Left renal cortex interstitium (tissue), 4 donors: ENCODE measurements around the gene GAL3ST1. TPM values are rescaled to one million over a fixed set of nuclear protein-coding genes. Genes with fewer than 3 reads are reported as not detected.

Source experiments
- DNase-seq, 4 donors: peaks; one replicate each; pipeline ENCODE4 v3.0.0-alpha.2; 2013; ENCODE audit warnings: low read depth in 4 of 4, low spot score in 2 of 4, missing footprints in 1 of 4
- polyA plus RNA-seq, 4 donors: library from polyadenylated mRNA; unstranded; fragments of 120-200 nt; gene quantifications; one replicate each; pipeline ENCODE4 v1.2.1, GENCODE V29; 2013; ENCODE audit not compliant: insufficient read length in 4 of 4

The GAL3ST1 gene
- polyA plus RNA-seq, 4 donors, result 24.9 to 41.0 (median 35.6) TPM

DNA sequence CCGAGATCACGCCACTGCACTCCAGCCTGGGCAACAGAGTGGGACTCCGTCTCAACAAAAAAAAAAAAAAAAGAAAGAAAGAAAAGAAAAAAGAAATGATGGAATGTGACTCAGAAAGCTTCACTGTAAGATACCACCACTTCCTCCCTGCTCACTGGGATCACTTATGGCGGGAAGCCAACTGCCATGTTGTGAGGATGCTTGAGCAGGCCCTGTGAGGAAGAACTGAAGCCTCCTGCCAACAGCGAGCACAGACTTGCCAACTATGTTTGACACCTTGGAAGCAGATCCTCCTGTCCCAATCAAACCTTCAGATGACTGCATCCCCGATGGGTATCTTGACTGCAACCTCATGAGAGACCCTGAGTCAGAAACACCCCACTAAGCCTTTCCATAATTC is 36.2 kb downstream of the GAL3ST1 start:
- DNase-seq, result no peak

DNA sequence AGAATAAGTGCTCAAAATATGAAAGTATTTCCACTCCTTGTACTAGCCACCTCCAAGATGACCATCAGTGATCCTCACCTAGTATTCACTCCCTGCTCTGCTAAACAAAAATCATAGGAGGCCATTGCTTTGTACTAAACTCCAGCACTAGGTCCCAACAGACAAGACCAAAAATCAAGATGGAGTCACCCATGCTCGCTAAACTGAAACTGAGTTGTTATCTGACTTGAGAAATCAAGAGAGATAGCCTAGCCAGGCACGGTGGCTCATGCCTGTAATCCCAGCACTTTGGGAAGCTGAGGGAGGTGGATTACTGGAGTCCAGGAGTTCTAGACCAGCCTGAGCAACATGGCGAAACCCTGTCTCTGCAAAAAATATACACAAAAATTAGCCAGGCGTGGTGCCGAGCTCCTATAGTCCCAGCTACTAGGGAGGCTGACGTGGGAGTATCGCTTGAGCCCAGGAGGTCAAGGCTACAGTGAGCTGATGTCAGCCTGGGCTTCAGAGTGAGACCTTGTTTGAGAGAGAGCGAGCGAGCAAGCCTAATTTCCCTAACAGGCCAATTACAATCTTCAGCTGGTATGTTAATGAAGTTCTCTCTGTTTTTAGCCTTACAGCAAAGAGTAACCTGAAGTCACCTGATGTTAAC is 37.3 kb downstream of the GAL3ST1 start:
- DNase-seq, result no peak

DNA sequence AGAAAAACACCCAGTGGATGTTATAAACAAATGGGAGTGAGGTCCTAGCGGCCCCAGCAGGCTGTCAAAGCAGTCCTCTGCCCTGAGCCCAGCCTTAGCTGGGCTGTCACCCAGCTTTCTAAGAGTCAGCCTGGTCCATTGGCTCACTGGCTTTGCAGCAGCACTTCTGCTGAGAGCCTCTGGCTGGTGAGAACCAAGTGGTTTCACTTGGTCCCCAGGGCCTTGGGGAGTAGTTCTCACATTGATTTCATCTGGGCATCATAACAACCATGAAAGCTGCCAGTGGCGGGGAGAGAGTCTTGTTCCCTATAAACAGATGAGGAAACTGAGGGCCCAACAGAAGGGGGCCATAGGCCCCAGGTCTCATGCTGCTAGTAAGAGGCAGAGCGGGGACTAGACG is 39.3 kb downstream of the GAL3ST1 start:
- no peak for DNase-seq

DNA sequence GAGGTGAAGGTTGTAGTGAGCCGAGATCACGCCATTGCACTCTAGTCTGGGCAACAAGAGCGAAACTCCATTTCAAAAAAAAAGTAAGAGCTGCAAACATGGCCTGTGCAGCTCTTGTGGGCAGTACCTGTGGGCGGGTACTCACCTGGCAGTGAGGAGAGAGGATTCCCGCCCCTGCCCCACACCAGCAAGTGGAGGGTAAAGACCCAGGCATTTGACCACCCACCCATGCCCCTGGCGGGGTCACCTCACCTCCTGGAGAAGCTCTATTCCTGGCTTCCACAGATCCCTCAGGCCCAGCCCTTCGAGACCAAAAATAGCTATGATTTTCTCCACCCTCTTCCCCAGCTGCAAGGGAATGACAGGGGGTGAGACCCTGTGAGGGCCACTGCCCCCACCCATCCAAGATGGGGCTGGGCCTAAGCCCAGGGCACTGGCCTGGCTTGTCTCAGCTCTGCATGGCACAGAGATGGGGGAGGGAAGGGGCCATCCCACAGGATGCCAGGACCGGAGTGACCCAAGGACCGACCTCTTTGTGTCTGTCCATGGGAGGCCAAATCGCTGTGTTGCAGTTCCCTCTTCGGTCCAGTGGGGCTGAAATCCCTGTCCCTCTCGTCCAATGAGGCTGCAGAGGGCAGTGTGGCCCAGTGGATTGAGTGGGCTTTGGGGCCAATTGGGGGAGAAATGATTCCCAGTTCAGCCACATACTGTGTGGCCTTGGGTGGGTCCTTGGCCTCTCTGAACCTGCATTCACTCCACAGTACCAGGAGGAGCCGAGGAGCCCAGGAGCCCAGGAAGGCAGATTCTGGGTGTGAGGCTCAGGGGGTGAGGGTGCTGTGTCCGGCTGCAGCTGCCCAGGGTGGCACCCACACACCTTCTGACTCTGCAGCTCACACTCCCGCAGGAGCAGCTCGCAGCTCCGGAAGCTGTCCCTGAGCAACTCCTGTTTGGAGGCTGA is 42.5 kb downstream of the GAL3ST1 start:
- no peak for DNase-seq

DNA sequence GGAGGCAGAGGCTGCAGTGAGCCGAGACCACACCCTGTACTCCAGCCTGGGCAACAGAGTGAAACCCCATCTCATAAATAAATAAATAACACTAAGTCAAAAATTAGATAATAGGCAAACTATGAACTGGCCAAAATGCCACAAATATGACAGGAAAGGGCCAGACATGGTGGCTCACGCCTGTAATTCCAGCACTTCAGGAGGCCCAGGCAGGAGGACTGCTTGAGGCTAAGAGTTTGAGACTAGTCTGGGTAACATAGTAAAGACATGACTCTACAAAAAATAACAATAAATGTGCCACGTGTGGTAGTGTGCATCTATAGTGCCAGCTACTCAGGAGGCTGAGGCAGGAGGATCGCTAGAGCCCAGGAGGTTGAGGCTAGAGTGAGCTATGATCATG is 47.8 kb downstream of the GAL3ST1 start:
- no peak for DNase-seq

DNA sequence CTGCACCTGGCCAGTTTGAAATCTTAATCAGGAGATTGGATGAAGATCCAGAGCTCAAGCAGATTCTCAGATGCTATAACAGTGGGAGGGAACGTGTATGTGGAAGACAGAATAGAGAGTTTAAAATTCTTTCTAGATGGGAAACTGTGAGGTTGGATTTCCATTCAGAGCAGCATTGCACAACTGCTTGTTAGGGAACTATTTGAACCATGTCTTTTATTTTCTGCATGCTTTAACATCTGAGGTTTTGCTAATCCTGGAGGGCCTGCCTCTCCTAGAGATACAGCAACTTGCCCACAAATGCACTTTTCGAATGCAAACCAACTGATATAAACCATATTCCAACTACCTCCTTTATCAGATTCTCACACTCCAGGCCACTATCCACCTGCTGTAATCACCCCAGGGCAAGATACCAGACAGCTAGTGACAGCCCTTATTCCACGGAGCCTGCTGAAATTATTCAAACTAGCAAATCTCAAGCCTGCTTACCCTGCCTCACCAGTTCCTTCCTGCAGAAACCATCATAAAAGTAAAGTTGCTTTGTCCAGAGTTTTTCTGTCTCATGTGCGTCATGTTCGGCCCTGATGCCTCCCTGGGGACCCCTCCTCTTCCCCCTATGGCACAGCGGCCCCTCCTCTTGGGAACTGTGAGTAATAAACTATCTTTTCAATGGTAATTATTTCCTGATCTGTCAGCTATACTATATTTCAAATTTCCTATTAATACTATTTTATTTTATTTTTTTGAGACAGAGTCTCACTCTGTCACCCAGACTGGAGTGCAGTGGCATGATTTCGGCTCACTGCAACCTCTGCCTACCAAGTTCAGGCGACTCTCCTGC is 50.6 kb downstream of the GAL3ST1 start:
- no peak for DNase-seq

DNA sequence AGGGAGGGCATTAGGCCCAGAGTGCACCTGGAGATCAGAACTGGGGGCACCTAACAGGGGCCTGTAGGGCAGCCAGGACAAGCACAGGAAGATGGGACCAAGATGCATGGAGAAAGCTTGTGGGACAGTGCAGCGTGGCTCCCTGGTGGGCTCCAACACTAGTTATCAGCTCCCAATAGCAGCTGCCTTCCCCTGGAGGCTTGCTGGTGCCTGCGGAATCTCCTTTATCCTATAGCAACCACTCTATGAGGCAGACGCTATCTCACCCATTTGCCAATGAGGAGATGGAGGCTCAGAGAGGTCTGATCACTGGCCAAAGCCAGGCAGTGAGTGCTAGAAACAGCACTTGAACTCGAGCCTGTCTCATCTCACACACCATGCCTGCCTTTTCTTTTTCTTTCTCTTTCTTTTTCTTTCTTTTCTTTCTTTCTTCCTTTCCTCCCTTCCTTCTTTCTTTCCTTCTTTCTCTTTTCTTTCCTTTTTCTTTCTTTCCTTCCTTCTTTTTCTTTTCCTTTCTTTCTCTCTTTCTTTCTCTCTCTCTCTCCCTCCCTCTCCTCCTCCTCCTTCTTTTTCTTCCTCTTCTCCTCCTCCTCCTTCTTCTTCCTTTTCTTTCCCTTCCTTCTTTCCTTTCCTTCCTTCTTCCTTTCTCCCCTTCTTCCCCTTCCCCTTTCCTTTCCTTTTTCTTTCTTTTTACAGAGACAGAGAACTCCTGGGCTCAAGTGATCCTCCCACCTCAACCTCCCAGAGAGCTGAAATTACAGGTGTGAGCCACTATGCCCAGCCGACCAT is 52.9 kb downstream of the GAL3ST1 start:
- DNase-seq, result no peak

DNA sequence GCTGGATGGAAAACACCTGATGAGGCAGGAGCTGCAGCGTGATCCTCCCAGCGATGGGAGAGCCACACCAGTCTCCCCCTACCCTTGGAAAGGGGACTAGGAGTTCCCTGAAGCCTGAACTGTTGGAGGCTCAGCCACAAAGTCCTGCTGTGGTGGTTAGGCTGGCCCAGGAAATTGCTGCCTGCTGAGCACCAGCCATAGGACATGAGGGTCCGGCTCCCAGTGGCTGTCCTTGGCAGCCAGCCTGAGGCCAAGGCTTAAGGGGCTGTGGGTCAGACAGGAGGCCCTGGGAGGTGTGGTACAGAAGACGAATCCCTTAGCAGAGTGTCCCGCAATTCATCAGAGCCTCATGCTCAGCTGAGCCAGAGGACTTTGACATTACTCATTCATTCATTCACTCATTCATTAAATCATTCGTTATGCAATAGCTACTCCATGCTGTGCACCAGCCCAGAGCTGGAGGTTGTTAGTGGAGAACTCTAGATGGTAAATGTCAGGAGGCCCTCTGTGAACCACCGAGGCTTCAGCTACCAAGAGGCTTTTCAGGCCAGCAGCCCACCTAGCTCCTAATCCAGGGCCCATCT is 54.5 kb downstream of the GAL3ST1 start:
- DNase-seq, result no peak

DNA sequence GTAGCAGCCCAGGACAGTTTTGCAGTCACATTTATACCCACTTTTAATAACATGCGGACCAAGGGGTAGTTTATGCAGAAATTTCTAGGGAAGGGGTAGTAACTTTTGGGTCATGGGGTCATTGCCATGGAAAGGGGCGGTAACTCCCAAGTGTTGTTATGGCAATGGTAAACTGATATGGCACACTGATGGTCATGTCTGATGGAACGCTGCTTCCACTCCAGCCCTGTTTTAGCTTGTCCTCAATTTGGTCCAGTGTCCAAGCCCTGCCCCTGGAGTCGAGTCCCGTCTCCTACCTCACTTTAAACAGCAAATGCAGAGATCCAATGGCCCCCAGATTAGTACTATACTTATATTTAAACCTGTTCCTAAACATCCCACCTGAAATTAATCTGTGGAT is 57.7 kb downstream of the GAL3ST1 start:
- DNase-seq, result no peak

DNA sequence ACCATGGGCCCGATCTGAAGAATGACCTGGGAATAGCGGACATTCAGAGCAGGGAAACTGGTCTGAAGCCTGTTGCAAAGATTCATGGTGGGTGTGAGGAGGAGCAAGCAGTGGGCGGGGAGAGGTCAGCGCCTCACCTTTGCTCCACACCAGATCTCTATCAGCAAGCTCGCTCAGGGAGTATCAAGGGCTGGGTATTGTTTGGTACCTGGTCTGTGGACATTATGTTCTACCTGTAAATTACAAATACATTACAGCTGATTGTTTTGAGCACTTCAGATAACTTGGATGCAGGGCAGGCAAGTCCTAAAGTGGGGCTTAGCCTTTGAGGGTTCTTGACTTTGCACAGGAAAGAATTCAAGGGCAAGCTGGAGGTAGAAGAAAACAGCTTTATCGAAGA is 58.2 kb downstream of the GAL3ST1 start:
- no peak for DNase-seq

DNA sequence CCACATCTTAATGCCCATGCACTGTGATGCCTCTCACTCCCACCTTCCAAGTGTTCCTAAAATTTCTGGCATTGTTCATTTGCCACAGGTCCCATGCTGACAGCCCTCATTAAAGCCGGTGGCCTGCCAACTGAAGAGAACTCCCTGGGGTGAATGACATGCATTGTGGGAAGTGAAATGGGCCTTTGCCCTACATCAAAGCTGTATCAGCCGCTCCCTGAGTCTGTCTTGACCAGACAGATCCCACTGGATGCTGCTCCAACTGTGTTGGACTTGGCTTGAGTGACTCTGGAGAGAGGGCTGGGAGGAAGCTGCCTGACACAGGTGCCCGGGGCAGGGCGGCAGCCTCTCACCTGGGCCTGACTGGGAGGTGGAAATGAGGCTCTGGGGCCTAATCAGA is 60.2 kb downstream of the GAL3ST1 start:
- DNase-seq, result no peak

DNA sequence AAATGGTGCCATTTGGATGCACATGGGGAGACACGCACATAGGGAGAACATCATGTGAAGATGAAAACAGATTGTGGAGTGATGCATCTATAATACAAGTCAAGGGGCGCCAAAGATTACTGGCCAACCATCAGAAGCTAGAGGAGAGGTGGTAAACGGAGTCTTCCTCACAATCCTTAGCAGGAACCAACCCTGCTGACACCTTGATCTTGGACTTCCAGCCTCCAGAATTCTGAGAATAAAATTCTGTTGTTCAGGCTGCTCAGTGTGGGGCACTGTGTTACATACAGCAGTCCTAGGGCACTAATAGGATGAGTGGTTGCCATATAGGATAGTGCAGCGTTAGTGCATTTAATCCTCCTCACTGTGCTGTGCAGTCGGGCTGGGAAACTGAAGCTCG is 61.0 kb downstream of the GAL3ST1 start:
- no peak for DNase-seq

DNA sequence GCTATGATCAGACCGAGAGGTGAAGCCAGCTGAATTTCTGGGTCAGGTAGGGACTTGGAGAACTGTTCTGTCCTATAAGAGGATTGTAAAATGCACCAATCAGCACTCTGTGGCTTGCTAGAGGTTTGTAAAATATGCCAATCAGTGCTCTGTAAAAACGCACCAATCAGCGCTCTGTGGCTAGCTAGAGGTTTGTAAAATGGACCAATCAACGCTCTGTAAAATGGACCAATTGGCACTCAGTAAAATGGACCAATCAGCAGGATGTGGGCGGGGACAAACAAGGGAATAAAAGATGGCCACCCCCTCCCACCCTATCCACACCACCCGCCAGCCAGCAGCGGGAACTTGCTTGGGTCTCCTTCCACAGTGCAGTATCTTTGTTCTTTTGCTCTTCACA is 62.6 kb downstream of the GAL3ST1 start:
- no peak for DNase-seq

DNA sequence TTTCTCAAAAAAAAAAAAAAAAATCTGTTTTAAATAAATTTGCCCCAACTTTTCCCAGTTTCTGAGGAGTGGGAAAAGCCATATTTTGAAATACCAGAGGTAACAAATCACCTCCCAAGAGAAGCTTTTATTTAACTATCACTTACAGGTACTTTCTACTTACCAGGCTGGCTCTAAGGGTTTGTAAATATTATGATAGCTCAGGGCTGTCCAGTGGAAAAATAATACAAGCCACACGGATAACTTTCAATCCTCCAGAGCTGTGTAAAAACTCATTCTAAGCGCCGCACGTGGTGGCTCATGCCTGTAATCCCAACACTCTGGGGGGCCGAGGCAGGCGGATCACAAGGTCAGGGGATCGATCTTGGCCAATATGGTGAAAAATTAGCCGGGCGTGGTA is 63.4 kb downstream of the GAL3ST1 start:
- DNase-seq, result no peak

DNA sequence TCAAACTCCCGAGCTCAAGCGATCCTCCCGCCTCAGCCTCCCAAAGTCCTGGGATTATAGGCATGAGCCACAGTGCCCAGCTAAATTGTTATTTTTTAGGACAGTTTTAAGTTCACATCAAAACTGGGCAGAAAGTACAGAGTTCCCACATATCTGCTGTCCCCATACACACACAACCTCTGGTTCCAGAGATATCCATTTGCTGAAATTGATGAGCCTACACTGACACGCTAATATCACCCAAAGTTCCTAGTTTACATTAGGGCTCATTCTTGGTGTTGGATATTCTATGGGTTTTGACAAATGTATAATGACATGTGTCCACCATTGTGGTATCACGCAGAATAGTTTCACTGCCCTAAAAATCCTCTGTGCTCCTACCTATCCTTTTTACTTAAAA is 66.2 kb downstream of the GAL3ST1 start:
- no peak for DNase-seq

DNA sequence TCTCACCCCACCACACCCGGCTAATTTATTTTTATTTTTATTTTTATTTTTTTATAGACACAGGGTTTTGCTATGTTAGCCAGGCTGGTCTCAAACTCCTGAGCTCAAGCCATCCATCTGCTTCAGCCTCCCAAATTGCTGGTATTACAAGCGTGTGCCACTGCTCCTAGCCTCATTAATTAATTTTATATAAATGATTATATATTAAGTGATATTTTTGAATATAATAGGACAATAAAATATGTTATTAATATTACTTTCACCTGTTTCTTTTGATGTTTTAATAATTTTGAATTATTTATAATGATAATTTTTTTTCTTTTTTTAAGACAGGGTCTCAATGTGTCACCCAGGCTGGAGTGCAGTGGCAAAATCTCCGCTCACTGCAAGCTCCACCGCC is 66.8 kb downstream of the GAL3ST1 start:
- no peak for DNase-seq

DNA sequence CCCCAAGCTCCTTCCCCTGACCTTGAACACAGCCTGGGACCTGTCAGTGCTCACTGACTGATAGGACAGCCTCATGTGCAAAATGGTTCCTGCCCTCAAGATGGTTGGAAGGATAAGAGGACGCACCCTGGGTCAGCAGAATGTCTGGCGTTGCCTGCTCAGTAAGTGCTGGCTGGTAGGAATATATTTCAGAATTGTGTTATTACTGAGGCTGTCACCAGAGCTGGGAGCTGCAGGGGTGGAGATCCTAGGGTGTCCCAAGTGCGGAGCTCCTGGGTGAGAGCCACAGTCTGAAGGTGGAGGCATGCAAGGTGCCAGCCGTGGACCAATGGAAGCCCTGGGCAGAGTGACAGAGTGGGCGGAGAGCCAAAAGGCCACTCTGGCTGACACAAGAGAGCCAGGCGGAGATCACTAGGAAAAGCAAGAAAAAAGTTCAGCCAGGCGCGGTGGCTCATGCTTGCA is 67.9 kb downstream of the GAL3ST1 start:
- DNase-seq, result no peak
